OCI-LY3 (cell line): Measurements from ENCODE around the gene CELF2.

Experiments
- H2AFZ ChIP-seq: fragments of 200-600, 300-600 bp; shearing (Covaris generic); 2 replicates; pipeline ENCODE4 v1.6.0; 2014; ENCODE audit warnings: antibody characterized with exemption, low read depth, low read length
- H3K27ac ChIP-seq: fragments of 200-600, 300-600 bp; sonication (generic); 2 replicates; pipeline ENCODE4 v1.5.1; 2014; ENCODE audit warnings: mild to moderate bottlenecking, low read length, moderate library complexity, mixed read lengths
- H3K27me3 ChIP-seq: fragments of 200-600, 300-600 bp; sonication (generic); 2 replicates; pipeline ENCODE4 v1.6.1; 2014; ENCODE audit warnings: low read depth, low read length, mixed read lengths
- H3K36me3 ChIP-seq: fragments of 200-600, 300-600 bp; sonication (generic); replicated peaks from 2 replicates; pipeline ENCODE3; 2014; ENCODE audit warnings: low read depth, low read length, mixed read lengths
- H3K4me1 ChIP-seq: fragments of 300-600, 200-600 bp; sonication (generic); 2 replicates; pipeline ENCODE4 v1.6.1; 2014; ENCODE audit warnings: low read length, mixed read lengths
- H3K4me2 ChIP-seq: fragments of 200-600, 300-600 bp; sonication (generic); 2 replicates; pipeline ENCODE4 v1.6.1; 2014; ENCODE audit warnings: low read length, mixed read lengths
- H3K4me3 ChIP-seq: fragments of 300-600, 200-600 bp; sonication (generic); 2 replicates; pipeline ENCODE4 v1.5.1; 2014; ENCODE audit warnings: antibody characterized with exemption, mild to moderate bottlenecking, low read length, moderate library complexity
- H3K79me2 ChIP-seq: fragments of 300-600, 200-600 bp; shearing (Covaris generic); 2 replicates; pipeline ENCODE4 v1.6.1; 2014; ENCODE audit warnings: mild to moderate bottlenecking, low read length, mixed read lengths
- H3K9ac ChIP-seq: fragments of 300-600, 200-600 bp; shearing (Covaris generic); 2 replicates; pipeline ENCODE4 v1.6.0; 2014; ENCODE audit warnings: mild to moderate bottlenecking, low read length, moderate library complexity
- H3K9me3 ChIP-seq: fragments of 200-600, 300-600 bp; shearing (Covaris generic); 2 replicates; pipeline ENCODE4 v1.6.1; 2014; ENCODE audit warnings: low read length, mixed read lengths; ENCODE audit not compliant: insufficient read depth
- H4K20me1 ChIP-seq: fragments of 200-600, 300-600 bp; sonication (generic); 2 replicates; pipeline ENCODE4 v1.6.1; 2016; ENCODE audit warnings: low read length, mixed read lengths; ENCODE audit not compliant: insufficient read depth
- CTCF ChIP-seq: fragments of 200-600, 300-600 bp; sonication (generic); IDR thresholded peaks from 2 replicates; pipeline ENCODE4 v1.5.1; 2014; ENCODE audit warnings: antibody characterized with exemption, low read length, low read depth
- EZH2phosphoT487 ChIP-seq: fragments of 200-600 bp; shearing (Covaris generic); IDR thresholded peaks from 2 replicates; pipeline ENCODE4 v1.6.1; 2018; ENCODE audit warnings: antibody characterized with exemption, mixed run types, low read depth

The CELF2 gene

GRCh38 chr10:11105676-11106004 lies 88.0 kb downstream of the CELF2 start:
- no peak overlapping the region for H2AFZ ChIP-seq
- TF ChIP-seq EZH2phosphoT487 (no peak), CTCF (no peak)
- no peaks in the 10 kb centered on the region for H3K36me3 ChIP-seq
- no peak overlapping the region for H3K9ac ChIP-seq
- H3K4me1 ChIP-seq, result peaks cover 9% of the 10 kb centered on the region
- H3K27me3 ChIP-seq, result peaks cover 13% of the 10 kb centered on the region
- no peak overlapping the region for H3K4me2 ChIP-seq
- no peak overlapping the region for H3K4me3 ChIP-seq
- no peak overlapping the region for H3K27ac ChIP-seq
- H3K9me3 ChIP-seq, result no peaks in the 10 kb centered on the region
- H4K20me1 ChIP-seq, result no peaks in the 10 kb centered on the region
- H3K79me2 ChIP-seq, result no peaks in the 10 kb centered on the region

DNA sequence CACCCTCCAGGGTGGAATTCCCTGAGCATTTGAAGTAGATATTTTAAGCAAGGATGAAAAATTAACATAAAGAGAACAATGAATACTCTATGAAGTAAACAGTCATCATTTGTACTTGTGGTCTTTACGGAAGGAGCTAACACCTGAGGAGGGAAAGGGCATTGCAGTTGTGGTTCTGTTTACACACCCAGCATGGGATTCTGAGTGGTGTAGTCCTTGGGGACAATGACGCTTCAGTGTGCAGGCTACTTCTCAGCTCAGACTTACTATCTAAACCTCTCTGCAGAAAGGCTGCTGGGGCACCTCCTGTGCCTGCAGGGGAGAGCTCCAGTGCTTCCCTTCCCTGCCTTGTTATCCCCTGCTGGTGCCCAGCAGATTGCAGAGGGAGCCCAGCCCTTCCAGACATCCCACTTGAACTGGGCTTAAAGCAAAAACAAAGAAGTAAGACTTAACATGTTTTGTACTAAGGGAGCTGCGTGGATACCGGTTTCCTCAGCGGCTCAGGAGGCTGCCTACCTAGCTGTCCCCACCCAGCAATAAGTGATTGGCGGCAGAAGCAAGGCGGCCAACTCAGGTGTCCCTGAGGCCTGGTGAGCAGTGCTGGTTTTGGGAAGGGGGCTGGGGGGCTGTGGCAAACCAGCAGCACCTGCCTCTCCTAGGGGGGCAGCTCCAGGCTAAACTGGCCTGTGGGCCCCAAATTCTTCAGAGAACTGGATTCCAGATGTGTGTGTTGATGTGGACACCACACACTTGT lies 89.1 kb downstream of the CELF2 start:
- H3K4me2 ChIP-seq, result no peak overlapping the region
- H2AFZ ChIP-seq, result no peak overlapping the region
- peaks cover 9% of the 10 kb centered on the region for H3K4me1 ChIP-seq
- no peak overlapping the region for H3K4me3 ChIP-seq
- TF ChIP-seq CTCF, result no peak
- no peak for TF ChIP-seq EZH2phosphoT487
- H3K9ac ChIP-seq, result no peak overlapping the region
- H4K20me1 ChIP-seq, result no peaks in the 10 kb centered on the region
- H3K36me3 ChIP-seq, result no peaks in the 10 kb centered on the region
- H3K79me2 ChIP-seq, result no peaks in the 10 kb centered on the region
- H3K27me3 ChIP-seq, result peaks cover 7% of the 10 kb centered on the region
- no peak overlapping the region for H3K27ac ChIP-seq
- H3K9me3 ChIP-seq, result no peaks in the 10 kb centered on the region

DNA sequence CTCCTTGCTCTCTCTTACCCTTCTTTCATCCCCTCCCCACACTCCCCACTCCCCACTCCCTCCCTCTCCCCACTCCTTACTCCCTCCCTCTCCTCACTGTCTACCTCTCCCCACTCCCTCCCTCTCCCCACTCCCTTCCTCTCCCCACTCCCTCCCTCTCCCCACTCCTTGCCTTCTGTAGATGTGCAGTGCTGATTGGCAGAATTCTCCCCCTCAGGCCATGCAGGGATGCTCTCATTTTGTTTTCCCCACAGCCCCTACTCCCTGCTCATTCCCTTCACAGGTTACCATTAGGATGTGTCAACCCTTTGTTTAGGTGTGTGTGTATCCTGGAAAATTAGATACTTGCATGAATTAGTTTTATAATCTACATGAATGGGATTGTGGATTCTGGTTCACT lies 90.3 kb downstream of the CELF2 start:
- H3K36me3 ChIP-seq, result no peaks in the 10 kb centered on the region
- no peaks in the 10 kb centered on the region for H3K9me3 ChIP-seq
- no peak overlapping the region for H3K9ac ChIP-seq
- H3K4me3 ChIP-seq, result no peak overlapping the region
- H3K27ac ChIP-seq, result no peak overlapping the region
- H3K27me3 ChIP-seq, result peaks cover 3% of the 10 kb centered on the region; the same call in 1 of the 2 replicates
- no peaks in the 10 kb centered on the region for H4K20me1 ChIP-seq
- no peak overlapping the region for H2AFZ ChIP-seq
- TF ChIP-seq CTCF (no peak), EZH2phosphoT487 (no peak)
- no peaks in the 10 kb centered on the region for H3K79me2 ChIP-seq
- H3K4me1 ChIP-seq, result peaks cover 9% of the 10 kb centered on the region
- no peak overlapping the region for H3K4me2 ChIP-seq

GRCh38 chr10:11108356-11108755 lies 90.7 kb downstream of the CELF2 start:
- TF ChIP-seq CTCF, result no peak
- no peak for TF ChIP-seq EZH2phosphoT487
- H3K27me3 ChIP-seq, result 0 out of 2 replicates have a peak, but pooled peaks cover 3% of the 10 kb centered on the region

More at GRCh38 chr10:11108356-11108755, 90.7 kb downstream of the CELF2 start:
- Histone ChIP-seq H3K9ac (no peak overlapping the region), H3K9me3 (no peaks in the 10 kb centered on the region), H2AFZ (no peak overlapping the region), H4K20me1 (no peaks in the 10 kb centered on the region), H3K79me2 (no peaks in the 10 kb centered on the region), H3K27ac (no peak overlapping the region), H3K4me2 (no peak overlapping the region), H3K4me1 (peaks cover 9% of the 10 kb centered on the region), H3K4me3 (no peak overlapping the region), H3K36me3 (no peaks in the 10 kb centered on the region)
